Measurements from ENCODE around the gene HOXD13.

Gene HOXD13

DNA sequence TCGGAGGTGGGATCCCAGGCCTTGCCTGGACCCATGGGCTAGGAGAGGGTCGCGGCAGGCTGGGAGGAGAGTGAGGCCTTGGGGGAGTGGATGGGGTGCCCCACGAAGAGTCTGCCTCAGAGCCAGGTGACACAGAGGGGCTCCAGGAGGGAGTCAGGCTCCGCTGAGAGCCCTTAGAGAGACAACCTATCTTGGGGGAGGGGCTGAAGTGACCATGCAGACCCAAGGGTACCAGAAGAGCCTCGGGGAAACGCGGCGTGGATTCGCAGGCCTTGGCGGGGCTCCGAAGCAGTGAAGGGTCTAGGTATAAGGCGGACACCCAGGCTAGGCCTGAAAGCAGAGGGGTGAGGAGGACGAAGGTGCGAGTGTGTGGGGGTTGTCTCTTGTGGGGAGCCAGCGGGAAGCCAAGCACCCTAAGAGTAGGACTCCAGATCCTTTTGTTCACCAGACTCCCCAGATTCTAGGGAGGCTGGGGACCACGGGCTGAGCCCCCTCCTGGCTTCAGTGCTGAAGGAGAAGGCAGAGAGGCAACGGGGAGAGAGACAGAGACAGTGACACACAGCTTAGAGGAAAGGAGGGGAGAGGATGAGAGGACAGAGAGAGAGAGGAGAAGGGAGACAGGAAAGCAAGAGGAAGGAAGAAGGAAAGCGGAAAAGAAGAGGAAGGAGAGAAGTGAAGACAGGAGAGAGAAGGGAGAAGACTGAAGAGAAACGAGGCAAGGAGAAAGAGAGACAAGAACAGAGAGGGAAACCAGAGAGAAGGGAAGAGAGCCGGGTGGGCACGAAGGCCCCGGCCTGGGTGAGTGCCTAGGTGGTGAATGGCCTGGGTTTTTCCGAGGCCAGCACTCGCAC is 13.4 kb downstream of the HOXD13 start:
- peaks cover 38% of the 10 kb centered on the region for H3K4me1 Mint-ChIP-seq
- no peaks in the 10 kb centered on the region for H3K9me3 Mint-ChIP-seq
- H3K36me3 Mint-ChIP-seq, result peaks cover 15% of the 10 kb centered on the region
- H3K4me3 Mint-ChIP-seq, result peak overlapping the region; percentile 44
- no peak overlapping the region for H3K27ac Mint-ChIP-seq
- no peak for DNase-seq (ENCODE audit: low spot score in 2 of 2)
- no peak for ATAC-seq

DNA sequence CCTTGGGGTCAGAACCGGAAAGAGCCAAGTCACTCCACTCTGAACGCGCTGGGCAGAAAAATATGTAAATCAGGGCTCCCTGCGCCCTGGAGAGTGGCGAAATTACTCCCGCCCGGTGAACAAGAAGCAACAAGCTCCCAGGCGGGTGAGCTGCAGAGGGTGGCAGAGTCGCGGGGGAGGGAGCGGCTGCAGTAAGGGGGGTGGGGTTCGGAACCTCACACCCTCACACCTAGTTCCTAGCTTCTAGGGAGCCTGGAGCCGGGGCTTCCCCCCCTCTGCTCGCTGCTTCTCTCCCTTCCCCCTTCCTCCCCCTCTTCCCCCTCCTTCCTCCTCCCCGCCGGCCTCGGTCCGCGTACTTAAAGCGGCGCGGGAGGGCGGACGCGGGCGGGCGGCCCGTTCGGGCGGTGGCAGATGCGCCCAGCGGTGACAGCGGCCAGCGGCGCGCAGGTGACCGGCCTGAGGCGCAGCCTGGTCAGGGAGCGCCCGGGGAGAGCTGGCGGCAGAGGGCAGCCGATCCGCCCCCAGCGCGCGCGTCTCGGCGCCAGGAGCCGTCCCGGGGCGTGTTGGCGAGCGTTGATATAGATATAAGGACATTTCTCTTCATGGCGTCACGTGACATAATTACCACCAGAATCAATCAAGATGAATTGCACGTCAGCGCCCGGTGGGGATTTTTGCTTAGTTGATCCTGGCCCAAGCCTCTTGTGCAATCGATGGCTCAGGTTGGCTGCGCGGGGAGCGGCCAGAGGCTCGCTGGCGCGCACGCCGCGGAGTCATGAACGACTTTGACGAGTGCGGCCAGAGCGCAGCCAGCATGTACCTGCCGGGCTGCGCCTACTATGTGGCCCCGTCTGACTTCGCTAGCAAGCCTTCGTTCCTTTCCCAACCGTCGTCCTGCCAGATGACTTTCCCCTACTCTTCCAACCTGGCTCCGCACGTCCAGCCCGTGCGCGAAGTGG is 14.3 kb downstream of the HOXD13 start, which contains the start of gene HOXD11:
Gene HOXD11, plus strand, starts transcription at position 700 of the 959 bp plus-strand sequence. Its CDS starts 76 bp downstream, at position 776.
- ATAC-seq, result peak; percentile 19

DNA sequence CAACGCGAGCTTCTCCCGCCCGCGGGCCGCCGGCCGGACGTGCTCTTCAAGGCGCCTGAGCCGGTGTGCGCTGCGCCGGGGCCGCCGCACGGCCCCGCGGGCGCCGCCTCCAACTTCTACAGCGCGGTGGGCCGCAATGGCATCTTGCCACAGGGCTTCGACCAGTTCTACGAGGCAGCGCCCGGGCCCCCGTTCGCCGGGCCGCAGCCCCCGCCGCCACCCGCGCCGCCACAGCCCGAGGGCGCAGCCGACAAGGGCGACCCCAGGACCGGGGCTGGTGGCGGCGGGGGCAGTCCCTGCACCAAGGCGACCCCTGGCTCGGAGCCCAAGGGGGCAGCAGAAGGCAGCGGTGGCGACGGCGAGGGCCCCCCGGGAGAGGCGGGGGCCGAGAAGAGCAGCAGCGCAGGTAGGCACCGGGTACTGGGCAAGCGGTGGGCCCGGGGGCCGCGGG is 15.2 kb downstream of the HOXD13 start:
- H3K9me3 Mint-ChIP-seq, result no peaks in the 10 kb centered on the region
- no peak for ATAC-seq
- H3K27ac Mint-ChIP-seq, result no peak overlapping the region
- H3K36me3 Mint-ChIP-seq, result peaks cover 7% of the 10 kb centered on the region
- H3K4me1 Mint-ChIP-seq, result peaks cover 38% of the 10 kb centered on the region
- DNase-seq (ENCODE audit: low spot score in 2 of 2), result no peak
- no peak overlapping the region for H3K4me3 Mint-ChIP-seq

More for the DNA sequence above, 14.3 kb downstream of the HOXD13 start, which contains the start of gene HOXD11:
- H3K9me3 Mint-ChIP-seq, result no peaks in the 10 kb centered on the region
- H3K4me1 Mint-ChIP-seq, result peaks cover 38% of the 10 kb centered on the region
- peak within 1 kb of the TSS; percentile 44 for H3K4me3 Mint-ChIP-seq
- no peak for DNase-seq (ENCODE audit: low spot score in 2 of 2)
- H3K36me3 Mint-ChIP-seq, result peaks cover 12% of the 10 kb centered on the region
- H3K27ac Mint-ChIP-seq, result no peak within 1 kb of the TSS

DNA sequence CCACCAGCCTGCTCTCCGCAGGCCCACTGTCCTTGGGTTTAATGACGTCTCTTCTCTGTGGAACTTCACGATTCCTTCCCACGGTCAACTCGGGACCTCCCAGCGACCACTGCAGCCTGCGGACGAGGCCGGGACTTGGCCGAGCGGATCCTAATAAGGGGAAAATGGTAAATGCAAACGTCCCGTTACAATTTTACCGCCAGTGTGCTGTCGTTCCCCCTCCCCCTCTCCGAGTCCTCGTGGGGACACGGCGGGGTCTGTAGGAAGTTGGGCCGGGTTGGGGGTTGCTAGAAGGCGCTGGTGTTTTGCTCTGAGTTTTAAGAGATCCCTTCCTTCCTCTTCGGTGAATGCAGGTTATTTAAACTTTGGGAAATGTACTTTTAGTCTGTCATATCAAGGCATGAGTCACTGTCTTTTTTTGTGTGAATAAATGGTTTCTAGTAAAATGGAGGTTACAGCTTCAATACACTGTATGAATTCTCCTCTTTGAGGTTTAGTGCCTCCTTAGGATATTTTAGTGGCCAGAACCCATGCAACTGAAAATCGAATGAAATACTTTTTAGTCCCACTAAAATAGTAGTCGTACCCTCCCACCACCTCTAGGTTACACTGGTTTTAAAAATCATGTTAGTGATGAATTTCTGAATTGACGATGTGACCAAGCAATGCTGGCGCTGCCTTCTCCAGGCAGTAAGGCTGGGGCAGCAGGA is 16.8 kb downstream of the HOXD13 start:
- DNase-seq (ENCODE audit: low spot score in 2 of 2) (no peak), ATAC-seq (no peak)
- H3K36me3 Mint-ChIP-seq, result peaks cover 7% of the 10 kb centered on the region
- H3K27ac Mint-ChIP-seq, result no peak overlapping the region
- no peaks in the 10 kb centered on the region for H3K9me3 Mint-ChIP-seq
- peaks cover 33% of the 10 kb centered on the region for H3K4me1 Mint-ChIP-seq
- H3K4me3 Mint-ChIP-seq, result no peak overlapping the region

DNA sequence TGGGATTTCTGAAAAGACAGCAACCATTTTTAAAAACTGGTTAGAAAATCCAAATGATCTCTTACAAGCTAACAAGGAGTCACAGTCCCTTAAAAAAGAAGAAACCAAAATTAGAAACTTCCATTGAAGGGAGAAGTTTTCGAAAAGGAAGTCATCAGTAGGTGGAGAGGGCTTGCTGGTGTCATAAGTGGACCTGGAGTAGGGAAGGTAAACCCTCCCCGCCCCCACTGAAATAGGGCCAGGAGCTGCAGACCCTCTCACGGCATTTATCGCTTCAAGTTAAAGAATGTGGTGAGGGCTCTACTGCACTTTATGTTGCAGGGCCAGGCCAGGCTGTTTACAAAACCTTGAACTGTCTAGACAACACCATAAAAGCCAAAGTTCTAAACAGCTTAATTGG is 17.4 kb downstream of the HOXD13 start:
- peaks cover 27% of the 10 kb centered on the region for H3K4me1 Mint-ChIP-seq
- no peak overlapping the region for H3K4me3 Mint-ChIP-seq
- DNase-seq (ENCODE audit: low spot score in 2 of 2) (no peak), ATAC-seq (no peak)
- no peak overlapping the region for H3K27ac Mint-ChIP-seq
- H3K36me3 Mint-ChIP-seq, result peaks cover 7% of the 10 kb centered on the region
- no peaks in the 10 kb centered on the region for H3K9me3 Mint-ChIP-seq

DNA sequence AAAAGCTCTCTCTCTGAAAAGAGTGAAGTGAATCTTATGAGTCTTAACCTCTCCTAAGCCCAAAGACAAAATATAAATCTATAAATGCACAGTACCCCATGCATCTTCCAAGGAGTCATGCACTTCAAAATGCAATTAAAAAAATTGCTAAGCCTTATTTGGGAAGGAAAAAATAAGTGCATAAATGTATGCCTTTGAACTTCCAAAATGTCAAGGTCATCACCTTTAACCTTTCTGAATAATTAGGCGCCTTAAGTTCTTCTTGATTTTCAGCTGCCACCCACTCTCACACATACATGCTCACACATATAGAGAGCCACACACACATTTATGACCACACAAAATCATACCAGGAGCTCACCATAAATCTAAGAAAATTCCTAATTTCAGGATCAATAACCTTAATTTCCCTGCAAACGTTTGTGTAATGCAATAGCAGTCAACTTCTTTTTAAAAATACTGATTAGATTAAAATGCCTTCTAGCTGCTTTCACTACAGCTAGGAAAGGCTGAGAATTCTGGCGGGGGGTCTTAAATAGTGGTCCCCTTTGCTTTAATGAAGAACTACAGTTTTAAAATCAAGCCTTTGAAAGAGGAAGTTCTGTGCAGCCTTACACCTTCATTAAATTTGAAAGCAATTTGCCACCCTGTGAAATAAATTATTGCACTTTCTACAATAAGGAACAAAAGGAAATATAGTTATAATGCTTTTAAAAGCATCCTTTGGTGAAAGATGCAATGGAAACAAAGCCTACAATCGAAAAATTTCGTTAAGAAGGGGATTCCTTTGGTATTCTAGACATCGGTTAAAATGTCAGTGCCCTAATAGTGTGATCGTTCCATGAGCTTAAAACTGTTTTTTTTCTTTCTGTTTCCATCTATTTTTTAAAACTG is 18.1 kb downstream of the HOXD13 start:
- Mint-ChIP-seq H3K4me3 (no peak overlapping the region), H3K27ac (no peak overlapping the region)

DNA sequence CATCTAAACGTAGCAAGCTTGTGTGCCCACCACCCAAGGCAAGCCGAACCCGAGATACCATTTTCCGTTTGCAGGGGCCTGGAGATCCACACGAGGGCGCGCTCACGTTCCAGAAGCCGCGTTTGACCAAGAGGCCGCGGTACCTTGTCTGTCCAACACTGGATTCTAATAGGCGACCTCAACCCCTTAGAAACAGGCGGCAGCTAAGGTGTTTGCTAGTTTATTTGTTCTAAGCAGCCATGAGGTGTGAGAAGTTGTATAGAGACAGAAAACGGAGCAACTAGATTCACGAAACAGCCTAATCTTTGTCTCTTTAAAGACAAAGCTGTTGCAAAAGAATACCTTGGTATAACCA is 18.8 kb downstream of the HOXD13 start:
- no peak for ATAC-seq
- H3K36me3 Mint-ChIP-seq, result peaks cover 3% of the 10 kb centered on the region
- peaks cover 13% of the 10 kb centered on the region for H3K4me1 Mint-ChIP-seq
- no peak for DNase-seq (ENCODE audit: low spot score in 2 of 2)
- H3K9me3 Mint-ChIP-seq, result no peaks in the 10 kb centered on the region
- no peak overlapping the region for H3K27ac Mint-ChIP-seq
- H3K4me3 Mint-ChIP-seq, result no peak overlapping the region

More for the DNA sequence above, 18.1 kb downstream of the HOXD13 start:
- no peaks in the 10 kb centered on the region for H3K9me3 Mint-ChIP-seq
- DNase-seq (ENCODE audit: low spot score in 2 of 2), result no peak
- H3K36me3 Mint-ChIP-seq, result peaks cover 7% of the 10 kb centered on the region
- H3K4me1 Mint-ChIP-seq, result peaks cover 19% of the 10 kb centered on the region
- no peak for ATAC-seq

DNA sequence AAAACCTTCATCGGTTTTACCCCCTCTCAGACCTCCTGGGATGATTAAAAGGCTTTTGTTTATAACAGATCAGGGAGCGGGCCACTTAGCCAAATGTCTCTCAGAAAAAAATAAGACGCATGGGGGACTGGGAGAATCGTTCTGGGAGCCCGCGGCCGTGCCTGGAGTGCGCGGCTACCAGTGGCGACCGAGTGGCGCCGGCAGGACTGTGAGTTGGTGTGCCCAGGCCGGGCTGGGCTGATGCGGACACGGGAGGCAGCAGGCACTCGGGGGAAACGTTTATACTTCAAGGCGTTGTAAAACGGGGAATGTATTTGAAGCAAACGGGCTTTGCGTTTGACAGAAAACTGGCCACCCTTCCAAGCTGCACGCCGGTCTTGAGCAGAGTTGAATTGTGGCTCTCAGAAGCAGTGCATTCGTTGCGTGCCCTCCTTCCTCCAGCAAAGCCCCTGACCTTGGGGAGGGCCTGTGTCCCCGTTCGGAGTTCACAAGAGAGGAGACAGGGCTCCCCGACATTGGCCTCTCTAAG is 19.4 kb downstream of the HOXD13 start:
- H3K27ac Mint-ChIP-seq, result no peak overlapping the region
- H3K4me3 Mint-ChIP-seq, result no peak overlapping the region
- DNase-seq (ENCODE audit: low spot score in 2 of 2), result no peak
- no peak for ATAC-seq
- H3K4me1 Mint-ChIP-seq, result peaks cover 10% of the 10 kb centered on the region
- no peaks in the 10 kb centered on the region for H3K9me3 Mint-ChIP-seq
- no peaks in the 10 kb centered on the region for H3K36me3 Mint-ChIP-seq

DNA sequence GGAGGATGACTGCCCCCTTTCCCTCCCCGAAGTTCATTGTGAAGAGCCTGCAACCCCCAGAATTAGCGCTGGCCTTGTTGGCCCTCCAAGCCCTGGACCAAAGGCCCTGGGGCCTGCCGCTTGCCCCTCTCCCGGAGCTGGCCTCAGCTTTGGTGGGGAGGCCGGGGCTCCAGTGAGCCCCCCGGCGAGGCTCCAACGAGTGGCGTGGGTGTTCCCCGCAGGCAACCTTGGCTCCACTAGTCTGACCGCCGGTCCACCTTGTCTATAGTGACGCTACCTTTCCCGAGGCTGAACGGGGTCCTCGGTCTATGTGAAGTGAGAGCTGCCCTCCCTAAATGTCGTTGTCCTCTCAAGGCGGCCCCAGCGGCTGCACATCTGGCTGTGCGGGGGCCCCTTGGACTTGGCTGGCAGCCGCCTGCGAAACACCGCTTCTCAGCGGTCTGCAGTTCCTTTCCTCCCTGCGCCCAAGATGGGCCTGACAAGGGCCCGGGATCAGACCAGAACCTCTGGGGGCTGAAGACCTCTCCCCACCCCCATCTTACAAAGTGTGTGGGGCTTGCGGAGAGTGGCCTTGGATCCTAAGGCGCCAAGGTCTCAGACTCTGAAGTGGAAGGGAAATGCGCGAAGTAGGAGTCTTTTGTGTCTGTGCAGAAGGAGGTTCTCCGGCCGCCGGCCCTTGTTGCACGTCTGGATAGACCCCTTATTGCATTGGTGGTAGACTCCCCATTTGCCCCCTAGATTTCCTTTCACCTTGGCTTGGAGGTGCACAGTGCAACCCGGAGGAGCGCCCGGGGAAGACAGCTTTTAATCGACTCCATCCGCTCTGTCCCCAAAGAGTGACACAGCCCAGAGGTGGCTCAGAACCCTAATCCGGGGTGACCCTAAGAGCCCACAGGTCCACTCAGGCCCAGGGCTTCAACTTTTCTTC is 20.1 kb downstream of the HOXD13 start:
- peaks cover 10% of the 10 kb centered on the region for H3K4me1 Mint-ChIP-seq
- DNase-seq (ENCODE audit: low spot score in 2 of 2), result no peak
- no peak overlapping the region for H3K27ac Mint-ChIP-seq
- H3K4me3 Mint-ChIP-seq, result no peak overlapping the region
- no peak for ATAC-seq
- no peaks in the 10 kb centered on the region for H3K36me3 Mint-ChIP-seq
- no peaks in the 10 kb centered on the region for H3K9me3 Mint-ChIP-seq

DNA sequence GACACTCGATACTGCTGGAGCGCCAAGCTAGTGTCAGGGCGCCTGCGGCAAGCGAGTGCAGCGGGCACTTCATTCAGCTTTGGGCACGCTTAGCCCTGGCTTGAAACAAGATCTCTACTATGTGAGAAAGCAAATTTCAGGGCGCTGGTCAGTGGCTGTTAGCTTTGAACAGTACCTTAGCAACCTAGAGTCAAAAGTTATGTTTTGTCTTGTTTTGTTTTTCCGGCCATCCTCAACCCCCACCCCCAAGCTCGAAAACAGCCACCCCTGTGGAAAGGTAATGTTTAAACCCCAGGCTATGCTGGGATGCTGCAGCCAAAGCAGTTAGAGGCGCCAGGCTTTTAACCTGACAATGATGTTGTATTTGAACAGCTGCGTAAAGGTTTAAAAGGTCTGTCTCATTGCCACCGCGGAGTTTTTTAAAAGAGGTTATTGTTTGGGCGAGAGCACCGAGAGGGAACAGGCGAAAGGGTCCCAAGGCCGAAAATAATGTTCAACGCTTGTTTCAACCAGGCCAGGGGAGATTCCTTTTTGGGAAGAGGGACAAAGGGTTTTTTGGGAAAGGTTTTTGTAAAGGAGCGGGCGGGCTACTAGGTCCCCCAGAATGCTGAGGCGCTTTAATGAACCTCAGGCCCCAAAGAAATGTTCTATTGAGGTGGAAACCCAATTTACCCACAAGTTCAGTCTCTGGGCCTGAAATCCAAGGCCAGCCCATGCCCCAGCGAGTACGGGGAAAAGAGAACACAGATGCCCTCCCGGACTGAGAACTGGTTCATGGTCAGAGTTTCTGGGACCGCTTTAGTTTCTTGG is 21.8 kb downstream of the HOXD13 start:
- no peak overlapping the region for H3K27ac Mint-ChIP-seq
- no peaks in the 10 kb centered on the region for H3K36me3 Mint-ChIP-seq
- peaks cover 15% of the 10 kb centered on the region for H3K4me1 Mint-ChIP-seq
- no peak overlapping the region for H3K4me3 Mint-ChIP-seq
- no peaks in the 10 kb centered on the region for H3K9me3 Mint-ChIP-seq
- no peak for ATAC-seq
- DNase-seq (ENCODE audit: low spot score in 2 of 2), result no peak

DNA sequence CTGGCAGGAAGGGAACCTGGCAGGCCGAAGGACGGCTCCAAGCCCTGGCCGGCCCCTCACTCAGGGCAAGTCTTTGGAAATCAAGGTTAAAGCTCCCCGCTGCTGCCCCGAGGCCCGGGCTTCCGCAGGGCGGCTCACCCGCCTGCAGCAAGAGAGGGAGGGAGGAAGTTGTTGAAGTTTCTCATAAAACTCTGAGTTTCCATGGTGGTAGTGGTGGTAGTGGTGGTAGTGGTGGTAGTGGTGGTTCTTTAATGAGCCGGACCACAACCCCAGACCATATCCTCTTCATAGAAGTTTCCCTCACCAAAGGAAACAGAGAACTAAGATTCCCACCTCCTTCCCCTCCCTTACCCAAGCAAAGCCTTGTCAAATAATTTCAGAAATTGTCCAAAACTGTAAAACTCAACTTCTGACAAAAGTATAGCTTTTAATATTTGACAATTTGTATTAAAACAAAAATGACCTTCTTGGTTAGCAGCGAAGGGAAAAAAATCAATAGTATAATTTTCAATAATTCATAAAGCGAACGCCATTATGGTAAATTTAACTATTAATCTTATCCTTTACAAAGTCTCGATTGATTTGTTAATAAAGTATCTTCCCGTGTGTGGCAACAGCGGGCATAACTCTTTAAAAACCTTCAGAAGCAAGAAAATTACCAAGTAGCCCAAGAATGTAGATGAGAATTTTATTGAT is 22.6 kb downstream of the HOXD13 start:
- peaks cover 12% of the 10 kb centered on the region for H3K4me1 Mint-ChIP-seq
- H3K9me3 Mint-ChIP-seq, result no peaks in the 10 kb centered on the region
- DNase-seq (ENCODE audit: low spot score in 2 of 2) (no peak), ATAC-seq (no peak)
- H3K36me3 Mint-ChIP-seq, result no peaks in the 10 kb centered on the region
- H3K27ac Mint-ChIP-seq, result no peak overlapping the region
- no peak overlapping the region for H3K4me3 Mint-ChIP-seq

Measured in stimulated activated effector memory CD8-positive, alpha-beta T cell treated with anti-CD3 and anti-CD28 coated beads, Interleukin-12 subunit alpha, Interleukin-12 subunit beta, amount 100 ng/mL, for 72 hours (primary cell).